Tibial artery (tissue), 4 donors: Measurements from ENCODE around the gene PSD2.

Source experiments
- DNase-seq, 2 donors: peaks; one replicate each; pipeline ENCODE4 v3.0.0-alpha.2; 2019
- H3K27ac ChIP-seq, 2 donors: fragments of 200-600 bp; sonication (generic) in 1 of 2; 1 replicate in 1 of 2; 2 replicates in 1 of 2; pipeline ENCODE4 v1.5.1; 2018 to 2019; ENCODE audit warnings: mild to moderate bottlenecking in 1 of 2
- H3K27me3 ChIP-seq, 2 donors: fragments of 200-600 bp; sonication (generic) in 1 of 2; one replicate each; pipeline versions ENCODE4 v1.5.1 to v1.6.0; 2016 to 2019
- H3K36me3 ChIP-seq, 3 donors: fragments of 200-600 bp; sonication (generic) in 2 of 3; one replicate each; pipeline ENCODE4 v1.5.1; 2016 to 2019; ENCODE audit warnings: mild to moderate bottlenecking in 2 of 3
- H3K4me1 ChIP-seq, 4 donors: fragments of 200-600 bp; sonication (generic) in 2 of 4; 1 replicate in 3 of 4; 2 replicates in 1 of 4; pipeline ENCODE4 v1.5.1; 2016 to 2019
- H3K4me3 ChIP-seq, 2 donors: fragments of 200-600 bp; sonication (generic) in 1 of 2; 1 replicate in 1 of 2; 2 replicates in 1 of 2; pipeline ENCODE4 v1.5.1; 2018 to 2019; ENCODE audit warnings: mild to moderate bottlenecking in 2 of 2
- H3K9me3 ChIP-seq, 3 donors: fragments of 200-600 bp; sonication (generic) in 1 of 3; one replicate each; pipeline ENCODE4 v1.5.1; 2016 to 2019
- intact Hi-C: fragments of 100-400 bp; cut with DNase I; formaldehyde crosslinking; loops from one replicate; pipeline ENCODE4 v1.15.0; 2023; ENCODE audit warnings: low total_unique reads
- TF ChIP-seq, protein P1 (sequence below), 2 experiments: fragments of 200-600 bp in 1 of 2; fragments of 450-650 bp in 1 of 2; IDR thresholded peaks; one replicate each; pipeline ENCODE4 v1.5.1; 2017 to 2019; ENCODE audit warnings: antibody characterized with exemption in 2 of 2, mild to moderate bottlenecking in 1 of 2, moderate library complexity in 1 of 2

Gene PSD2

DNA sequence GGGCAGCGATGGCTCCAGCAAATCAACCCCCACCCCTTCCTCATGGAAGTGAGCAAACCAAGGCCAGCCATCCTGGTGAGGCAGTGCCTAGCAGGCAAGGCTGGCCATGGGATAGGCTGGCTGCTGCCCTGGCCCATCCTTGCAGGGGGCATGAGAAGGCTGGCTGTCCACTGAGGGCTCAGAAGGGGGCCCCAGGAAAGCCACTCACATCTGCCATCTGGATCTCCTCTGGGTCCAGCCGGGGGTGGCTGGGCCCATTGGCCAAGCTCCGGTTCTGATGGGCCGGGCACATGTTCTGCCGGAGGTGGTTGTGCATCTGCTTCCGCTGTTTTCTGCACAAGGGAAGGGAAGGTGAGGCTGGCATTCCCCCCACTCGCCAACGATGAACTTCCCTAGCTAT is 57.1 kb downstream of the PSD2 start:
- Histone ChIP-seq H3K27me3 (no peaks in the 10 kb centered on the region), H3K4me3 (no peak overlapping the region), H3K4me1 (peaks cover 0 to 8% (median 1%) of the 10 kb centered on the region in 4 donors), H3K36me3 (peaks cover 0 to 27% (median 0%) of the 10 kb centered on the region in 3 donors), H3K9me3 (no peaks in the 10 kb centered on the region), H3K27ac (no peak overlapping the region)
- TF ChIP-seq, protein P1, sequence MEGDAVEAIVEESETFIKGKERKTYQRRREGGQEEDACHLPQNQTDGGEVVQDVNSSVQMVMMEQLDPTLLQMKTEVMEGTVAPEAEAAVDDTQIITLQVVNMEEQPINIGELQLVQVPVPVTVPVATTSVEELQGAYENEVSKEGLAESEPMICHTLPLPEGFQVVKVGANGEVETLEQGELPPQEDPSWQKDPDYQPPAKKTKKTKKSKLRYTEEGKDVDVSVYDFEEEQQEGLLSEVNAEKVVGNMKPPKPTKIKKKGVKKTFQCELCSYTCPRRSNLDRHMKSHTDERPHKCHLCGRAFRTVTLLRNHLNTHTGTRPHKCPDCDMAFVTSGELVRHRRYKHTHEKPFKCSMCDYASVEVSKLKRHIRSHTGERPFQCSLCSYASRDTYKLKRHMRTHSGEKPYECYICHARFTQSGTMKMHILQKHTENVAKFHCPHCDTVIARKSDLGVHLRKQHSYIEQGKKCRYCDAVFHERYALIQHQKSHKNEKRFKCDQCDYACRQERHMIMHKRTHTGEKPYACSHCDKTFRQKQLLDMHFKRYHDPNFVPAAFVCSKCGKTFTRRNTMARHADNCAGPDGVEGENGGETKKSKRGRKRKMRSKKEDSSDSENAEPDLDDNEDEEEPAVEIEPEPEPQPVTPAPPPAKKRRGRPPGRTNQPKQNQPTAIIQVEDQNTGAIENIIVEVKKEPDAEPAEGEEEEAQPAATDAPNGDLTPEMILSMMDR (IDR thresholded peaks at IDR 0.05), result no peak
- peak in 1 of 2 donors; percentile 58 for DNase-seq
- intact Hi-C loops, result no loop called here

DNA sequence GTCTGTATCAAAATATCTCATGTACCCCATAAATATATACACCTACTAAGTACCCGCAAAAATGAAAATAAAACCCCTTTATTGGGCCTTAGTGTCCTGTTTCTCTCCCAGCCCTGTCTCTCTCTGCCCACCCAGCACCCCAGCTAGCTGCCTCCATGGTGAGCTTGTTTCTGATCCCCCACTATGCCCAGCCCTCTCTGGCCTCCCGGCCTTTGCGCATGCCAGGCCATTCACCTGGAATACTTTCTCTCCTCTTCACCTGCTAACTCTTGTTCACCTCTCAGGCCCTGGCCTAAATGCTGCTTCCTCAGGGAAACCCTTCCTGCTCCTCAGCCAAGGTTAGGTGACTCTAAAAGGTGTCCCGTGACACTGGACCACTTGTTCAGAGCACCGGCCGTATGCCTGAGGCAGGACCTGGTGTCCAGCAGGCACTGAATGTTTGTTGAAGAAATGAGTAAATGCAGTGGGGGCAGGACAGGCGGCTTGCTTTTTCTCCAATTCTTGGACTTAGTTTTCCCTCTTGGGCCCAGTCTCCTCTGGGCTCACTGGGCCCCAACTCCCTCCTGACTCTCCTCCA is 58.5 kb downstream of the PSD2 start:
- Histone ChIP-seq H3K9me3 (no peaks in the 10 kb centered on the region), H3K4me3 (no peak overlapping the region), H3K27me3 (no peaks in the 10 kb centered on the region), H3K4me1 (peaks cover 0 to 6% (median 0%) of the 10 kb centered on the region in 4 donors), H3K27ac (no peak overlapping the region), H3K36me3 (peaks cover 0 to 27% (median 0%) of the 10 kb centered on the region in 3 donors)
- TF ChIP-seq, protein P1 (IDR thresholded peaks at IDR 0.05), result no peak
- intact Hi-C loops, result no loop called here
- DNase-seq, result peak in 1 of 2 donors; percentile 51

DNA sequence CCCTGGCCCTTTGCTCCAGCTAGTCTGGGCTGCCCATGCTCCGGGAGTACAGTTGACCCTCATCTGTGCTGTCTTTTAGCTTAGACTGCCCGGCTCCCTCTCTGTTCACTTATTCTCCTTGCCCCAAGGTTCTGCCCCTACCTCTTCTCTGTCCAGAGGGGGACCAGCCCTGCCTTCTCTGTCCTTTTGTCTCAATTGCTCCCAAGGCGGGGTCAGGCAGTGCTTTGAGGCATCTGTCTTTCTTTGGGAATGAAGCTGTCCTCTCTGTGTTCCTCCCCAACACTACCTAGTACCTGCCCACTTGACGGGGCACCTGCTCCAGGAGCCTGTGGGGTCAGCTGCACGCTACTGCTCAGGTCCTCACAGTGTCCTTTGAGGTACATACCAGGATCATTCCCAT is 59.3 kb downstream of the PSD2 start:
- Histone ChIP-seq H3K27me3 (no peaks in the 10 kb centered on the region), H3K9me3 (no peaks in the 10 kb centered on the region), H3K36me3 (peaks cover 0 to 27% (median 0%) of the 10 kb centered on the region in 3 donors), H3K4me1 (peaks cover 0 to under 1% (median 0%) of the 10 kb centered on the region in 4 donors), H3K27ac (no peak overlapping the region), H3K4me3 (no peak overlapping the region)
- intact Hi-C loops, result no loop called here
- TF ChIP-seq, protein P1 (IDR thresholded peaks at IDR 0.05), result no peak
- no peak for DNase-seq

DNA sequence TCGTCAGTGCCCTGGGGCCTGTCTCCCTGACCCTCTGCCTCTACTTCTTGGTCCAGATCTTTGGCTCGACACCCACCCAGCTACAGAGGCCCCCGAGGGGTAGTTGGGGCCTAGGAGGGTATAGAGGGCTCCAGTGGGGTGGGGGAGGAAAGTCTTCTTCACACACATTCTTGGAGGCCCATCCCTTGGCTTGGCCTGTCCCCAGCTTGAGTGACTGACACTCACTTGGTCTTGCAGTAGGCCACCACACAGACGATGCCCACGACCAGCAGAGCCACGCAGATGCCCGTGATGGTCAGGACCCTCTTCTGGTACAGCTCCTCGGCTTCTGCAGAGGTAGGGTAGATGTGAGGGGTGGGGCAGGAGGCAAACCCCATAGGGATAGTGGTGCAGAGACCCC is 59.8 kb downstream of the PSD2 start:
- intact Hi-C loops, result no loop called here

DNA sequence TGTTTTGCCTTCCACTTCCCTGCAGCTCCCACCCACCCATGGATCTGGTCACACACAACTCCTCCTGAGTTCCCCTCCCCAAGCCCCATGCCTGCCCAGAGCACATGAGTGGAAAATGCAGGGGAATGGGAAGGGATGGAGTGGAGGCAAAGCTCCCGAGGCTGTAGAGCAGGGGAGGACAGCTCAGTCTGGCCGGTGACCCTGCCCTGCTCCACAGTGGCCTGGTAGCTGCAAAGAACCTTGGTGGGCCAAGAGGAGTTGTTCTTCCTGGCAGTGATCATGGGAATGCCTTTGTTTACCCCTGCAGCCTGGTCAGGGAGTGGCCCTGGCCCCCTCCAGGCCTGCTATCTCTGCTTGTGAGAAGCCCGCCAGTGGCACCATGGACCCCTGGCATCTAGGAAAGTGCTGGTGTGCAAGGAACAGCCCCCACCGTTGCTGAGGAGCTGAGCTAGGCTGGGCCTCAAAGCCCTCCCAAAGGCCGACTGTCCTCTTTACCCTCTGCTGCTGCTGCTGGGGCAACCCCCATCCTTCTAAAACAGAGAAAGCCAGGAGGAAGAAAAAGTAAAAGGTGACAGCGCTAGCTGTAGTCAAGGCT is 60.4 kb downstream of the PSD2 start:
- Histone ChIP-seq H3K27ac (no peak overlapping the region), H3K9me3 (no peaks in the 10 kb centered on the region), H3K36me3 (peaks cover 0 to 24% (median 0%) of the 10 kb centered on the region in 3 donors), H3K27me3 (no peaks in the 10 kb centered on the region), H3K4me1 (no peaks in the 10 kb centered on the region), H3K4me3 (no peak overlapping the region)
- DNase-seq, result no peak
- intact Hi-C loops, result no loop called here
- TF ChIP-seq, protein P1 (IDR thresholded peaks at IDR 0.05), result no peak

More for the DNA sequence above, 59.8 kb downstream of the PSD2 start:
- TF ChIP-seq, protein P1 (IDR thresholded peaks at IDR 0.05), result no peak
- Histone ChIP-seq H3K9me3 (no peaks in the 10 kb centered on the region), H3K4me3 (no peak overlapping the region), H3K36me3 (peaks cover 0 to 27% (median 0%) of the 10 kb centered on the region in 3 donors), H3K27ac (no peak overlapping the region), H3K27me3 (no peaks in the 10 kb centered on the region), H3K4me1 (no peaks in the 10 kb centered on the region)
- no peak for DNase-seq
